Trophoblast cell (in vitro differentiated cells and primary cell): Measurements from ENCODE around the gene TESK2.

Source experiments
- DNase-seq, 2 donors: peaks; one replicate each; pipeline ENCODE4 v3.0.0-alpha.2; 2016
- H2AFZ ChIP-seq: 2 replicates; pipeline ENCODE4 v1.6.1; 2013; ENCODE audit warnings: low read length, moderate library complexity, mild to moderate bottlenecking; ENCODE audit not compliant: insufficient read depth, poor library complexity
- H2AK5ac ChIP-seq: 2 replicates; pipeline ENCODE4 v1.6.1; 2013; ENCODE audit warnings: mild to moderate bottlenecking, low read length
- H2BK120ac ChIP-seq: 2 replicates; pipeline ENCODE4 v1.6.1; 2013; ENCODE audit warnings: low read length, mild to moderate bottlenecking, moderate library complexity; ENCODE audit not compliant: insufficient read depth, poor library complexity
- H2BK12ac ChIP-seq: 2 replicates; pipeline ENCODE4 v1.6.1; 2013; ENCODE audit warnings: mild to moderate bottlenecking, low read length, moderate library complexity
- H2BK5ac ChIP-seq: 2 replicates; pipeline ENCODE4 v1.6.1; 2013; ENCODE audit warnings: low read length, low read depth, moderate library complexity, mild to moderate bottlenecking; ENCODE audit not compliant: poor library complexity
- H3K14ac ChIP-seq: 2 replicates; pipeline ENCODE4 v1.6.1; 2013; ENCODE audit warnings: mild to moderate bottlenecking, low read length
- H3K18ac ChIP-seq: 2 replicates; pipeline ENCODE4 v1.6.1; 2013; ENCODE audit warnings: mild to moderate bottlenecking, low read length
- H3K23ac ChIP-seq: 2 replicates; pipeline ENCODE4 v1.6.1; 2013; ENCODE audit warnings: low read length
- H3K27ac ChIP-seq: 2 replicates; pipeline ENCODE4 v1.5.1; 2013; ENCODE audit warnings: low read depth, mild to moderate bottlenecking, inconsistent platforms, low read length, moderate library complexity
- H3K27me3 ChIP-seq: 2 replicates; pipeline ENCODE4 v1.6.1; 2013; ENCODE audit warnings: inconsistent platforms, mild to moderate bottlenecking, low read length, moderate library complexity; ENCODE audit not compliant: insufficient read depth
- H3K36me3 ChIP-seq, 2 experiments: 1 replicate in 1 of 2; 2 replicates in 1 of 2; pipeline ENCODE4 v1.6.1; 2013; ENCODE audit warnings: low read length in 2 of 2, mild to moderate bottlenecking in 2 of 2, moderate library complexity in 1 of 2; ENCODE audit not compliant: insufficient read depth in 2 of 2, control insufficient read depth in 1 of 2
- H3K4ac ChIP-seq: 2 replicates; pipeline ENCODE4 v1.6.1; 2013; ENCODE audit warnings: low read depth, mild to moderate bottlenecking, low read length, moderate library complexity
- H3K4me1 ChIP-seq, 2 experiments: 1 replicate in 1 of 2; 2 replicates in 1 of 2; pipeline ENCODE4 v1.6.1; 2013; ENCODE audit warnings: low read length in 2 of 2, mild to moderate bottlenecking in 2 of 2, moderate library complexity in 1 of 2; ENCODE audit not compliant: insufficient read depth in 2 of 2, control insufficient read depth in 1 of 2
- H3K4me2 ChIP-seq: 2 replicates; pipeline ENCODE4 v1.6.1; 2013; ENCODE audit warnings: inconsistent platforms, mild to moderate bottlenecking, low read length, moderate library complexity
- H3K4me3 ChIP-seq: 2 replicates; pipeline ENCODE4 v1.5.1; 2013; ENCODE audit warnings: mild to moderate bottlenecking, low read depth, low read length, inconsistent platforms
- H3K79me1 ChIP-seq: one replicate; pipeline ENCODE4 v1.6.1; 2013; ENCODE audit warnings: low read length
- H3K79me2 ChIP-seq: 2 replicates; pipeline ENCODE4 v1.6.1; 2013; ENCODE audit warnings: low read length, mild to moderate bottlenecking; ENCODE audit not compliant: control insufficient read depth, insufficient read depth, poor library complexity
- H3K9ac ChIP-seq: 2 replicates; pipeline ENCODE4 v1.6.1; 2013; ENCODE audit warnings: mild to moderate bottlenecking, low read length
- H3K9me3 ChIP-seq: 2 replicates; pipeline ENCODE4 v1.6.1; 2013; ENCODE audit warnings: low read depth, mild to moderate bottlenecking, control low read depth, inconsistent platforms, low read length; ENCODE audit not compliant: insufficient read depth
- H4K12ac ChIP-seq: 2 replicates; pipeline ENCODE4 v1.6.1; 2013; ENCODE audit warnings: low read depth, mild to moderate bottlenecking, low read length, moderate library complexity
- H4K8ac ChIP-seq: 2 replicates; pipeline ENCODE4 v1.6.1; 2013; ENCODE audit warnings: low read depth, mild to moderate bottlenecking, low read length, moderate library complexity
- H4K91ac ChIP-seq: one replicate; pipeline ENCODE4 v1.6.1; 2013; ENCODE audit warnings: low read depth, mild to moderate bottlenecking, low read length, moderate library complexity
- WGBS: extraction: QIAGEN DNeasy Blood & Tissue Kit; methylation state at CpG from one replicate; pipeline ENCODE4 v1.1.7; 2013; ENCODE audit warnings: missing lambda C conversion rate; ENCODE audit not compliant: insufficient read length, insufficient coverage; ENCODE audit errors: extremely low coverage; 5-methylcytosine and 5-hydroxymethylcytosine counted together

The TESK2 gene

DNA sequence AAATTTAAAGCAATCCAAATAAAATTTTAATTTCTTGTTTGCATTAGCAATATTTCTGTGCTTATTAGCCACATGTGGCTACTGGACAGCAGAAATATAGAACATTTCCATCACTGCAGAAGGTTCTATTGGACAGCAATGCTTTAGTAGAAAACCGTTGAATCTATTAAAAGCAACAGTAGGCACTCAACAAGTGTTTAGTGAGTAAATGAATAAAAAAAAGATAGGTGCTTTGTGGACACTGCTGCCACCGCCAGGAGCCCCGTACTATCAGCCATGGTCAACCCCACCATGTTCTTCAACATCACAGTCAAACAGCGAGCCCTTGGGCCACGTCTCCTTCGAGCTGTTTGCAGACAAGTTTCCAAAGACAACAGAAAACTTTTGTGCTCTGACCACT, 76.2 kb downstream of the TESK2 start:
- H3K14ac ChIP-seq = no peak overlapping the region
- H3K18ac ChIP-seq = no peak overlapping the region
- peaks cover 3% of the 10 kb centered on the region for H3K79me1 ChIP-seq
- no CpG with 5 or more reads among the region's 6 CpGs for WGBS
- no peak overlapping the region for H4K91ac ChIP-seq
- no peak overlapping the region for H3K27ac ChIP-seq
- no peaks in the 10 kb centered on the region for H3K36me3 ChIP-seq
- H2BK5ac ChIP-seq = no peak overlapping the region
- peaks cover 4 to 5% of the 10 kb centered on the region in 2 experiments for H3K4me1 ChIP-seq
- no peak for DNase-seq
- no peak overlapping the region for H2AFZ ChIP-seq
- H3K4me3 ChIP-seq = no peak overlapping the region
- no peak overlapping the region for H2BK12ac ChIP-seq
- H3K9ac ChIP-seq = no peak overlapping the region
- no peak overlapping the region for H3K23ac ChIP-seq
- H3K9me3 ChIP-seq = no peaks in the 10 kb centered on the region
- H4K8ac ChIP-seq = no peak overlapping the region
- no peaks in the 10 kb centered on the region for H3K79me2 ChIP-seq
- no peaks in the 10 kb centered on the region for H3K27me3 ChIP-seq
- no peak overlapping the region for H2BK120ac ChIP-seq
- H3K4me2 ChIP-seq = no peak overlapping the region
- no peak overlapping the region for H3K4ac ChIP-seq
- H2AK5ac ChIP-seq = no peak overlapping the region
- H4K12ac ChIP-seq = no peak overlapping the region

DNA sequence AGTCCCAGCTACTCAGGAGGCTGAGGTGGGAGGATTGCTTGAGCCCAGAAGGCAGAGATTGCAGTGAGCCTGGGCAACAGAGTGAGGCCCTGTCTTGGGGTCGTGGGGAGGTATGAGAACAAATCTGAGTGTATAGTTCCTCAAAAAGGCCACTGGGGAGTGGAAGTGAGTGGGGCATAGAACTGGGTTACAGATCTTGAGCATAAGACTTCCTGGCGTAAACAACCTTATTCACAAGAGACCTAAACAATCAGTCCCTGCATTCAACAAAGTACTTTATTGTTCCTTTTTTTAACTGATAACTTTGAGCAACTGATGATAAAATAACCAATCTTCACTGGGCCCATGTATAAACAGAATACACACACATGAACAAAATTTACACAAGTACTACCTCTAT, 78.1 kb downstream of the TESK2 start:
- no peaks in the 10 kb centered on the region for H3K27me3 ChIP-seq
- no peak overlapping the region for H3K27ac ChIP-seq
- no peak overlapping the region for H2AK5ac ChIP-seq
- H3K14ac ChIP-seq = no peak overlapping the region
- no CpG with 5 or more reads among the region's 2 CpGs for WGBS
- H3K9ac ChIP-seq = no peak overlapping the region
- H4K8ac ChIP-seq = no peak overlapping the region
- peaks cover 4 to 5% of the 10 kb centered on the region in 2 experiments for H3K4me1 ChIP-seq
- no peak overlapping the region for H3K23ac ChIP-seq
- no peak overlapping the region for H3K4ac ChIP-seq
- H2BK5ac ChIP-seq = no peak overlapping the region
- peak overlapping the region; percentile 24 for H2BK12ac ChIP-seq
- peak overlapping the region; percentile 62 for H4K91ac ChIP-seq
- no peak overlapping the region for H3K4me2 ChIP-seq
- H3K18ac ChIP-seq = no peak overlapping the region
- H3K79me1 ChIP-seq = peaks cover 3% of the 10 kb centered on the region
- no peaks in the 10 kb centered on the region for H3K36me3 ChIP-seq
- no peak overlapping the region for H2BK120ac ChIP-seq
- no peak for DNase-seq
- H2AFZ ChIP-seq = no peak overlapping the region
- H3K4me3 ChIP-seq = no peak overlapping the region
- no peak overlapping the region for H4K12ac ChIP-seq
- no peaks in the 10 kb centered on the region for H3K79me2 ChIP-seq
- H3K9me3 ChIP-seq = no peaks in the 10 kb centered on the region

DNA sequence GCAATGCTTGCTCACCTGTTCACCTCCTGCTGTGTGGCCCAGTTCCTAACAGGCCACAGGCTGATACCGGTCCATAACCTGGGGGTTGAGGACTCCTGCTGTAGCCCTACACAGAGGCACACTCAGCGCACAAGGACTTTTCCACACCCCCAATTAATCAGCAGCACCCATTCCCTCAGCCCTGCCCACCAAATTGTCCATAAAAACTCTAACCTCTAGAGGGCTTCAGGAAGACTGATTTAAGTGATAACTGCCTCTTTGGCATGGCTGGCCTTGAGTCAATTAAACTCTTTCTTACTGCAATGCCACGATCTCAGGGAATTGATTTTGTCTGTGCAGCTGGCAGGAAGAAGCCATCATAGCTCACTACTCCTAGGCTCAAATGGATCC, 79.5 kb downstream of the TESK2 start:
- Histone ChIP-seq H2BK5ac (no peak overlapping the region), H2AK5ac (no peak overlapping the region), H3K9ac (no peak overlapping the region), H3K9me3 (no peaks in the 10 kb centered on the region), H3K4ac (no peak overlapping the region), H3K36me3 (no peaks in the 10 kb centered on the region), H4K12ac (no peak overlapping the region), H3K23ac (no peak overlapping the region), H4K8ac (no peak overlapping the region), H2AFZ (no peak overlapping the region), H3K79me1 (peaks cover 3% of the 10 kb centered on the region), H3K4me1 (peaks cover 4 to 5% of the 10 kb centered on the region in 2 experiments), H3K27ac (peak overlapping the region; percentile 15), H4K91ac (no peak overlapping the region), H3K79me2 (no peaks in the 10 kb centered on the region), H3K14ac (peak overlapping the region; percentile 16), H3K18ac (no peak overlapping the region), H3K4me2 (no peak overlapping the region), H2BK12ac (peak overlapping the region; percentile 25), H3K4me3 (no peak overlapping the region), H2BK120ac (no peak overlapping the region), H3K27me3 (no peaks in the 10 kb centered on the region)
- no peak for DNase-seq
- no CpG with 5 or more reads among the region's 3 CpGs for WGBS

DNA sequence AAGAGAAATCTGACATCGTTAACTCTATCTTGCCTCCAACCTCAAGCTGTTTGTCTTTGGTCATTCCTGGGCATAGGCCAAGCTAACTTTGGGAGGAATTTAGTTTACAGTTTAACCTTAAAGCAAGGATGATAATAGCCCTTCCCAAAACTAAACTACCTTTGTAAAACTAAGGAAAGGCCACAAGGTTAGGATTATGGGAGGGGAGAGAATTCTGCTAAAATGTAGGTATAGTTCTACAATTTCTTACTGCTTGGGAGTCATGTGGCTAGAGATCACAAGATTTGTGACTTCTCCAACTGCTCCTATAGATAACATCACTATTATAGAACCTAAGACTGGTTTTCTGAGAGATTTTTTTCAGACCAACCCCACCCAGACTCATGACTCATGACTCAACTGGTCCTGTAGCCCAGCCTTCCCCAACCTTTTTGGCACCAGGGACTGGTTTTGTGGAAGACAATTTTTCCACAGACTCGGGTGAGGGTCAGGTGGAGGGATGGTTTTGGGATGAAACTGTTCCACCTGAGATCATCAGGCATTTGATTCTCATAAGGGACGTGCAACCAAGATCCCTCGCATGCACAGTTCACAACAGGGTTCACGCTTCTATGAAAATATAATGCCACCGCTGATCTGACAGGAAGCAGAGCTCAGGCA, 80.0 kb downstream of the TESK2 start:
- Histone ChIP-seq H3K14ac (peak overlapping the region; percentile 16), H3K4me3 (no peak overlapping the region), H3K23ac (no peak overlapping the region), H3K27me3 (no peaks in the 10 kb centered on the region), H4K91ac (no peak overlapping the region), H3K4me2 (no peak overlapping the region), H3K27ac (peak overlapping the region; percentile 15), H2BK5ac (no peak overlapping the region), H3K4ac (no peak overlapping the region), H3K36me3 (no peaks in the 10 kb centered on the region), H2AFZ (no peak overlapping the region), H4K12ac (no peak overlapping the region), H2BK120ac (no peak overlapping the region), H3K79me2 (no peaks in the 10 kb centered on the region), H3K9ac (no peak overlapping the region), H3K4me1 (peaks cover 4 to 5% of the 10 kb centered on the region in 2 experiments), H3K79me1 (peaks cover 3% of the 10 kb centered on the region), H2AK5ac (no peak overlapping the region), H3K9me3 (no peaks in the 10 kb centered on the region), H3K18ac (no peak overlapping the region), H4K8ac (no peak overlapping the region), H2BK12ac (peak overlapping the region; percentile 25)
- no CpG with 5 or more reads among the region's 6 CpGs for WGBS
- DNase-seq = peak; percentile 31 to 73
